ENCODE measurements around the gene IER2. TPM values are rescaled to one million over a fixed set of nuclear protein-coding genes. Genes with fewer than 3 reads are reported as not detected.

IER2 gene
- total RNA-seq, 4 donors from 2014 or later: 72.2 to 229 (median 85.6) TPM

DNA sequence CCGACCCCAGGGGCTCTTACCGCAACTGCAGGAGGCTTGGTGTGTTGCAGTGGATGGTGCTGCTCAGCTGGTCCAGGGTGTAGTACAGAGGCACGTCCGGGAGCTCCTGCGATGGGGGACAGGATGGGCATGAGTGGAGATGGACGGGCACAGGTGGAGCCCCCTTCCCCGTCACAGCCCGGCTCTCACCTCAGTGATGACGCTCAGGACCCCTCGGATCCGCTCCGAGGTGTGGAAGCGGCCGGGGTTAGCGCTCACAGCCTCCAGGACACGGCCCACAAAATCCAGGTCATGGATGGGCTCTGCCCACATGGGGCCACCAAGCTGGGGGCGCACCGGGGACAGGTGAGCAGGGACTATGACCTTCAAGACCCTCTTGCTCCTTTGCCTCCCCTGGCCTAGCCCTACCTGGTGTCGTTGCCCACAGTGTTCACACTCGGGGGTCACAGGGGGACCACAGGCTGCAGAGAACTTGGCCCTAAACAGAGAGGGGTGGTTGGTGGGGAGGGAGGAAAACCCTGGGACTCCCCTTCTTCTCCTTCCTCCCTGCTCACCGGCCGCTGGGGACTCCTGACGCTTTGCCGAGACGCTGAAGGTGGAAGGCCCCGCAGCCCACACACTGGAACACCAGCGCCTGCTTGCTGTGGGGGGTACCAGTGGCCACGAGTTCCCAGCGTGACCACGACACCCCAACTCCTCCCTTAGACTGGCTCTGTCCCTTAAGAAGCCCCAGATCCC is 40.7 kb upstream of the IER2 start:
- Histone ChIP-seq H3K27me3 (no peaks in the 10 kb centered on the region), H3K36me3 (peaks cover 0 to 33% (median 0%) of the 10 kb centered on the region in 3 donors), H3K27ac (no peak overlapping the region), H3K4me3 (no peak overlapping the region), H3K4me1 (no peaks in the 10 kb centered on the region), H3K9me3 (no peaks in the 10 kb centered on the region)
- TF ChIP-seq, protein P1, sequence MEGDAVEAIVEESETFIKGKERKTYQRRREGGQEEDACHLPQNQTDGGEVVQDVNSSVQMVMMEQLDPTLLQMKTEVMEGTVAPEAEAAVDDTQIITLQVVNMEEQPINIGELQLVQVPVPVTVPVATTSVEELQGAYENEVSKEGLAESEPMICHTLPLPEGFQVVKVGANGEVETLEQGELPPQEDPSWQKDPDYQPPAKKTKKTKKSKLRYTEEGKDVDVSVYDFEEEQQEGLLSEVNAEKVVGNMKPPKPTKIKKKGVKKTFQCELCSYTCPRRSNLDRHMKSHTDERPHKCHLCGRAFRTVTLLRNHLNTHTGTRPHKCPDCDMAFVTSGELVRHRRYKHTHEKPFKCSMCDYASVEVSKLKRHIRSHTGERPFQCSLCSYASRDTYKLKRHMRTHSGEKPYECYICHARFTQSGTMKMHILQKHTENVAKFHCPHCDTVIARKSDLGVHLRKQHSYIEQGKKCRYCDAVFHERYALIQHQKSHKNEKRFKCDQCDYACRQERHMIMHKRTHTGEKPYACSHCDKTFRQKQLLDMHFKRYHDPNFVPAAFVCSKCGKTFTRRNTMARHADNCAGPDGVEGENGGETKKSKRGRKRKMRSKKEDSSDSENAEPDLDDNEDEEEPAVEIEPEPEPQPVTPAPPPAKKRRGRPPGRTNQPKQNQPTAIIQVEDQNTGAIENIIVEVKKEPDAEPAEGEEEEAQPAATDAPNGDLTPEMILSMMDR (IDR thresholded peaks at IDR 0.05): no peak
- no peak for TF ChIP-seq POLR2A (IDR thresholded peaks at IDR 0.05)
- DNase-seq: no peak

DNA sequence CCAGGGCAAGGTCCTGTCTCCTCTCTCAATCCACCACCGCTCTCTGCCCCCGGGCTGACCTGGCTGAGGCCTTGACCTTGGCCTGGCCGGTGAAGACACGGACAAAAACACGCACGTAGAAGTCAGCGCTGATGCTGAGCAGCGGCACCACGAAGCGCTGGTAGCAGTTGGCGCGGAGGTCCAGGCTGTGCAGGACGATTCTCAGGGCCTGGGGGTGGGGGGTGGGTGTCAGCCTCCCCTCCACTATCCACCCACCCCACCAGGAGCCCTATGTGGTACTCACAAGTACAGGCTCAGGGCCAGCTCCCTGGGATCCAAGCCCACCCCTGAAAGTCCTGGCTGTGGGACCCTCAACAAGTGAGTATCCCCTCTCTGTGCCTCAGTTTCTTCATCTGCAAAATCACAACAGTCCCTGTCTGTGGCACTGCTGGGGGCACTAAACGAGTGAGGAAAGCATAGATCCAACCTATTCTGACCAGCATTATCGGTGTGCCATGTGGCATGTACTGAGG is 40.1 kb upstream of the IER2 start:
- Histone ChIP-seq H3K27me3 (no peaks in the 10 kb centered on the region), H3K9me3 (no peaks in the 10 kb centered on the region), H3K27ac (no peak overlapping the region), H3K36me3 (peaks cover 0 to 33% (median 0%) of the 10 kb centered on the region in 3 donors), H3K4me3 (no peak overlapping the region), H3K4me1 (peaks cover 0 to under 1% (median 0%) of the 10 kb centered on the region in 4 donors)
- DNase-seq: no peak
- no peak for TF ChIP-seq POLR2A (IDR thresholded peaks at IDR 0.05)
- TF ChIP-seq, protein P1 (IDR thresholded peaks at IDR 0.05): no peak

DNA sequence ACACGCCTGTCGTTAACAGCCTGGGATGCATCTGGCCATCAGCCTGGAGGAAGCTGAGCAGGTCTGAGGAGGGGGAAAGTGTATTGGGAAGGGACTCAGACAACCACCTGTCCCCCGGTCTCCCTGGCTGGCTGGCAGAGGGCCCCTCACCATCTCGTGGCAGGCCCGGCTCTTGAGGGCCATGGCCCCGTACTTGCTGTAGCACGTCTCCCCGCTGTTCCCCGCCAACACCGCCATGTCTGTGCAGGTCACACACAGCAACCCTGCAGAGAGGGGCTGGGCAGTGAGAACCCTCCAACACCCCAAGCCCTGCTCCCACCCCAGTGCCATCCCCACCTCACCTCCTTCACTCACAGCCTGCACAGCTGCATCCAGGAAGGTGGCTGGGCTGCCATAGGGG is 37.7 kb upstream of the IER2 start:
- H3K36me3 ChIP-seq: peaks cover 0 to 33% (median 0%) of the 10 kb centered on the region in 3 donors
- H3K27ac ChIP-seq: no peak overlapping the region
- H3K4me3 ChIP-seq: no peak overlapping the region
- no peaks in the 10 kb centered on the region for H3K27me3 ChIP-seq
- TF ChIP-seq, protein P1 (IDR thresholded peaks at IDR 0.05): no peak
- TF ChIP-seq POLR2A (IDR thresholded peaks at IDR 0.05): no peak
- H3K9me3 ChIP-seq: no peaks in the 10 kb centered on the region
- no peak for DNase-seq
- peaks cover 0 to 11% (median 8%) of the 10 kb centered on the region in 4 donors for H3K4me1 ChIP-seq

DNA sequence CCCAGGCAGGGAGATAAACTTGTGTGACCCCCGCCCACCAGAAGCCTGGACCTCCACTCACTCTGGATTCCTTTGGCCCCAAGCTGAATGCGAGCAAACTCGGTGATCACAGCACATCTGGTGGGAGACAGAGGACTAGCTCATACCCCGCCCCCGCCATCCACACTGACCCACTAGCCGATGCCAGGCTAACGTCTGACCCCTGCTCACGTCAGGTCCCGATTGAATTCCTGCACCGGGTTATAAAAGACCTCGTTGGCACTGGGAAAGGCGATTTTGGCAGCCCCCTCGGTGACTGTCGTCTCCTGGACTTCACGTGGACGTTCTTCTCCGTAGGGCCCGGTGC is 34.3 kb upstream of the IER2 start:
- Histone ChIP-seq H3K4me3 (peak overlapping the region; percentile 67 to 93 (median 87)), H3K9me3 (no peaks in the 10 kb centered on the region), H3K27ac (peak overlapping the region in 3 of 4 donors; percentile 59 to 80 (median 66)), H3K4me1 (peaks cover 0 to 28% (median 18%) of the 10 kb centered on the region in 4 donors), H3K36me3 (peaks cover 0 to 19% (median 0%) of the 10 kb centered on the region in 3 donors), H3K27me3 (no peaks in the 10 kb centered on the region)
- TF ChIP-seq, protein P1 (IDR thresholded peaks at IDR 0.05): no peak
- TF ChIP-seq POLR2A (IDR thresholded peaks at IDR 0.05): no peak
- no peak for DNase-seq

DNA sequence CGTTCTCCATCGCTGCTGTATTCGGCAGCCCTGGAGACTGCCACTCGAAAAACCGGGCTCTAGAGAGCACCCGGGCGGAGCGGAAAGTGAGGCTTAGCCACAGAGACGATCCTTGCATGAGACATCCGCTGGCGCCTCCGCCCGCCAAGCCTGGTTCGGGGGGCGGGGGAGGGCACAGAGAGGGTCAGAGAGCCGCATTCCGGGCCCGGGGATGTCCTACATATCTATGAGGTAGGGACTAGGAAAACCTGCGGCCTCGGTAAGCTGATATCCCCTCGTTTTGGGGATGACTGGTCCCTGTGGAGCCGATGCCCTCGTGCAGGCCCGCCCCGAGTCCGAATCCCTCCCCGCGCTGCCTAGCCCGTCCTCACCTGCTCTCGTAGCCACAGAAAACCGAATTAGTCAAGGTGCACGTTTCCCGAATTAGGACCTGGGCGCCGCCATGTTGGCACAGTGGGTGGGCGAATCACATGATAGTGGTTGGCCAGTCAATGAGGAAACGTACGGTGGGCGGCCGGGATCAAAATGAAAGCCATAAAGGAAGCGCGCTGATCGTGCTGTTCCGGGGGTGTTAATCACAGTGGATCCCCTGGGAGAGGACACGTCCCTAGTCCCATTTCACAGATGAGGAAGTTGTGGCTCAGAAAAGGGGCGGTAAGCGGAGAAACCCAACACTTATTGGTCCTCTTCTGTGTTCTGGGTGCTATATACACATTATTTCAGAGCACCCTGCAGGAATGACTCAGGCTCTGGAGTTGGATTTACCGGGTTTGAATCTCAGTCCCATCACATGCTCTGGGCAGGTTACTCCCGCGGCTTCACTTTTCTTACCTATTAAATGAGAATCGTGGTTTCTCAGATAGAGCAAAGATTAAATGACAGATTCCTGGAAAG is 33.7 kb upstream of the IER2 start, which contains the start of gene TRMT1:
TRMT1 (minus strand) TSS at position 459 of the 894 bp plus-strand sequence; CDS start at position 118, 341 bp downstream.
- H3K4me1 ChIP-seq: peaks cover 0 to 28% (median 18%) of the 10 kb centered on the region in 4 donors
- peak within 1 kb of the TSS; percentile 67 to 93 (median 87) for H3K4me3 ChIP-seq
- DNase-seq: peak; percentile 93 to 97 (median 95)
- no peaks in the 10 kb centered on the region for H3K9me3 ChIP-seq
- H3K27me3 ChIP-seq: no peaks in the 10 kb centered on the region
- TF ChIP-seq, protein P1 (IDR thresholded peaks at IDR 0.05): peak in 1 of 6 experiments; percentile 1
- peak in 1 of 2 donors; percentile 31 for TF ChIP-seq POLR2A (IDR thresholded peaks at IDR 0.05)
- peak within 1 kb of the TSS; percentile 59 to 80 (median 67) for H3K27ac ChIP-seq
- peaks cover 0 to 19% (median 0%) of the 10 kb centered on the region in 3 donors for H3K36me3 ChIP-seq
